IMR-90 (cell line): Measurements from ENCODE around the gene RBM28.

Source experiments
- CEBPB ChIP-seq: IDR thresholded peaks from 2 replicates; pipeline ENCODE4 v1.6.1; 2012; ENCODE audit warnings: low read depth, low read length, improper control_type of control experiment
- CTCF ChIP-seq: conservative IDR thresholded peaks from 2 replicates; pipeline ENCODE4 v1.5.1; 2012; ENCODE audit warnings: mild to moderate bottlenecking, low read depth, low read length, improper control_type of control experiment
- MAZ ChIP-seq: IDR thresholded peaks from 2 replicates; pipeline ENCODE4 v1.6.1; 2012; ENCODE audit warnings: low read depth, mild to moderate bottlenecking, low read length, improper control_type of control experiment, moderate library complexity, borderline replicate concordance
- POLR2A ChIP-seq: IDR thresholded peaks from 2 replicates; pipeline ENCODE4 v1.6.1; 2012; ENCODE audit warnings: mild to moderate bottlenecking, low read depth, low read length
- RAD21 ChIP-seq: IDR thresholded peaks from 2 replicates; pipeline ENCODE4 v1.6.1; 2012; ENCODE audit warnings: low read length, improper control_type of control experiment

DNA sequence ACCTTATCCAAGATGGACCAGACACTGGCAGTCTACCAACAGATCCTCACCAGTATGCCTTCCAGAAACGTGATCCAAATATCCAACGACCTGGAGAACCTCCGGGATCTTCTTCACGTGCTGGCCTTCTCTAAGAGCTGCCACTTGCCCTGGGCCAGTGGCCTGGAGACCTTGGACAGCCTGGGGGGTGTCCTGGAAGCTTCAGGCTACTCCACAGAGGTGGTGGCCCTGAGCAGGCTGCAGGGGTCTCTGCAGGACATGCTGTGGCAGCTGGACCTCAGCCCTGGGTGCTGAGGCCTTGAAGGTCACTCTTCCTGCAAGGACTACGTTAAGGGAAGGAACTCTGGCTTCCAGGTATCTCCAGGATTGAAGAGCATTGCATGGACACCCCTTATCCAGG is 89.2 kb downstream of the RBM28 start:
- TF ChIP-seq CTCF (no peak), CEBPB (no peak), POLR2A (no peak), MAZ (no peak), RAD21 (no peak)
